HEK293T (cell line): ENCODE data around the gene CLEC4E.

ENCODE experiments used
- ARNT ChIP-seq: fragments of 450-650 bp; IDR thresholded peaks from 2 replicates; pipeline ENCODE4 v1.6.1; 2017; ENCODE audit warnings: mild to moderate bottlenecking
- BHLHE40 ChIP-seq: fragments of 450-650 bp; IDR thresholded peaks from 2 replicates; pipeline ENCODE4 v1.6.1; 2016; ENCODE audit warnings: mild to moderate bottlenecking, moderate library complexity, borderline replicate concordance
- FOXK2 ChIP-seq: fragments of 450-650 bp; IDR thresholded peaks from 2 replicates; pipeline ENCODE4 v1.6.1; 2016; ENCODE audit warnings: mild to moderate bottlenecking
- FOXM1 ChIP-seq: fragments of 450-650 bp; IDR thresholded peaks from 2 replicates; pipeline ENCODE4 v1.6.1; 2017; ENCODE audit warnings: mild to moderate bottlenecking, borderline replicate concordance
- HDGF ChIP-seq: fragments of 450-650 bp; IDR thresholded peaks from 2 replicates; pipeline ENCODE4 v1.6.1; 2017; ENCODE audit warnings: antibody characterized with exemption, borderline replicate concordance
- LEF1 ChIP-seq: fragments of 450-650 bp; IDR thresholded peaks from 2 replicates; pipeline ENCODE4 v1.6.1; 2017; ENCODE audit warnings: mild to moderate bottlenecking, borderline replicate concordance
- NFRKB ChIP-seq: fragments of 450-650 bp; IDR thresholded peaks from 2 replicates; pipeline ENCODE4 v1.6.1; 2016; ENCODE audit warnings: mild to moderate bottlenecking, moderate library complexity
- SP1 ChIP-seq: fragments of 450-650 bp; IDR thresholded peaks from 2 replicates; pipeline ENCODE4 v1.6.1; 2017
- SUZ12 ChIP-seq: fragments of 450-650 bp; IDR thresholded peaks from 2 replicates; pipeline ENCODE4 v1.6.1; 2016; ENCODE audit warnings: mild to moderate bottlenecking
- TARDBP ChIP-seq: fragments of 450-650 bp; IDR thresholded peaks from 2 replicates; pipeline ENCODE4 v1.6.1; 2016
- ZNF384 ChIP-seq: fragments of 450-650 bp; IDR thresholded peaks from 2 replicates; pipeline ENCODE4 v1.6.1; 2016

- no peak for TF ChIP-seq HDGF
- no peak for TF ChIP-seq SUZ12
- TF ChIP-seq SP1, result no peak
- TF ChIP-seq ARNT, result no peak
- no peak for TF ChIP-seq FOXM1
- TF ChIP-seq FOXK2, result no peak
- TF ChIP-seq TARDBP, result no peak
- no peak for TF ChIP-seq ZNF384
- TF ChIP-seq NFRKB, result no peak
- TF ChIP-seq BHLHE40, result no peak
- TF ChIP-seq LEF1, result no peak
Measured at GRCh38 chr12:8581098-8581784, 40.5 kb upstream of the CLEC4E start.
